CD4-positive, alpha-beta T cell treated with Interferon gamma for 1 hour (primary cell): ENCODE data around the gene TTC9C.
A peak's percentile ranks its signal among the peaks of the same experiment; 100 is the strongest.
"Not testable (repeated sequence)": the region's sequence is repeated elsewhere in the genome, so short reads cannot be mapped to it uniquely, and the experiment has no call there.

ENCODE experiments used
- DNase-seq: peaks from one replicate; pipeline ENCODE4 v3.0.0-alpha.2; 2020

TTC9C gene

GRCh38 chr11:62710001-62710345 is 18.3 kb upstream of the TTC9C start:
- DNase-seq: no peak

- no peak for DNase-seq
Measured at GRCh38 chr11:62712276-62712812, 15.9 kb upstream of the TTC9C start.

- DNase-seq: no peak
Measured at GRCh38 chr11:62712861-62713260, 15.4 kb upstream of the TTC9C start.

- no peak for DNase-seq
Measured at GRCh38 chr11:62713343-62713742, 14.9 kb upstream of the TTC9C start.

- DNase-seq: no peak
Measured at GRCh38 chr11:62715150-62716130, 12.8 kb upstream of the TTC9C start.

GRCh38 chr11:62716206-62716605 is 12.1 kb upstream of the TTC9C start:
- no peak for DNase-seq

GRCh38 chr11:62716816-62717215 is 11.5 kb upstream of the TTC9C start:
- DNase-seq: no peak

GRCh38 chr11:62719302-62719978 is 8.8 kb upstream of the TTC9C start:
- DNase-seq: no peak

GRCh38 chr11:62721994-62722393 is 6.3 kb upstream of the TTC9C start:
- no peak for DNase-seq

- DNase-seq: no peak
Measured at GRCh38 chr11:62724171-62724570, 4.1 kb upstream of the TTC9C start.

- no peak for DNase-seq
Measured at GRCh38 chr11:62725646-62726045, 2.6 kb upstream of the TTC9C start.

GRCh38 chr11:62726156-62726914 is 2.0 kb upstream of the TTC9C start:
- no peak for DNase-seq

GRCh38 chr11:62726915-62727164 is 1.4 kb upstream of the TTC9C start:
- DNase-seq: no peak

- peak; percentile 99 for DNase-seq
Measured at GRCh38 chr11:62727165-62727871, 968 bp upstream of the TTC9C start, which contains the start of gene HNRNPUL2. HNRNPUL2 (minus strand) TSS chr11:62727457; CDS start chr11:62727156, 301 bp downstream.

GRCh38 chr11:62727872-62728170 is 465 bp upstream of the TTC9C start:
- peak; percentile 91 for DNase-seq

- DNase-seq: not testable (repeated sequence)
Measured at GRCh38 chr11:62730076-62730475, 1.8 kb downstream of the TTC9C start.

GRCh38 chr11:62732830-62733229 is 4.5 kb downstream of the TTC9C start:
- no peak for DNase-seq

GRCh38 chr11:62737196-62737595 is 8.9 kb downstream of the TTC9C start:
- DNase-seq: no peak

GRCh38 chr11:62747475-62748160 is 19.3 kb downstream of the TTC9C start:
- no peak for DNase-seq

- DNase-seq: not testable (repeated sequence)
Measured at GRCh38 chr11:62749931-62750330, 21.6 kb downstream of the TTC9C start.

- no peak for DNase-seq
Measured at GRCh38 chr11:62752177-62752785, 24.0 kb downstream of the TTC9C start.
